ENCODE data around the gene COPB2.

DNA sequence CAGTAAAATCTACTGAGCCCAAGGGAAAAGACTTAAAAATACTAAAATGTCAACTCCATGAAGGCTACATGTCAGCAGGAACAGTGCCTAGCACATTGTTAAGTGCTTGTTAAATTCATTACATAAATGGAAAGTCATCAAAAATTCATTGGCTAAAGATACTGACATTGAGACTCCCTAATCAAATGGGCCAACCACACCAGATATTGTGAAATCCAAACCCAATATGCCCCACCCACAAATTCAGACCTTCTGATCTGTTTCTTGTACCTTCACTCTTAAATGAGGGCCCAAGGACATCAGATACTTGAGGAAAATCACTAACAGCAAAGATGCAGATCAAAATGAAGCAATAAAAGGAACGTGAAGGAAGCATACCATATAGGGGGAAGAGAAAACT lies 24.9 kb downstream of the COPB2 start:
- TF ChIP-seq, protein P1, sequence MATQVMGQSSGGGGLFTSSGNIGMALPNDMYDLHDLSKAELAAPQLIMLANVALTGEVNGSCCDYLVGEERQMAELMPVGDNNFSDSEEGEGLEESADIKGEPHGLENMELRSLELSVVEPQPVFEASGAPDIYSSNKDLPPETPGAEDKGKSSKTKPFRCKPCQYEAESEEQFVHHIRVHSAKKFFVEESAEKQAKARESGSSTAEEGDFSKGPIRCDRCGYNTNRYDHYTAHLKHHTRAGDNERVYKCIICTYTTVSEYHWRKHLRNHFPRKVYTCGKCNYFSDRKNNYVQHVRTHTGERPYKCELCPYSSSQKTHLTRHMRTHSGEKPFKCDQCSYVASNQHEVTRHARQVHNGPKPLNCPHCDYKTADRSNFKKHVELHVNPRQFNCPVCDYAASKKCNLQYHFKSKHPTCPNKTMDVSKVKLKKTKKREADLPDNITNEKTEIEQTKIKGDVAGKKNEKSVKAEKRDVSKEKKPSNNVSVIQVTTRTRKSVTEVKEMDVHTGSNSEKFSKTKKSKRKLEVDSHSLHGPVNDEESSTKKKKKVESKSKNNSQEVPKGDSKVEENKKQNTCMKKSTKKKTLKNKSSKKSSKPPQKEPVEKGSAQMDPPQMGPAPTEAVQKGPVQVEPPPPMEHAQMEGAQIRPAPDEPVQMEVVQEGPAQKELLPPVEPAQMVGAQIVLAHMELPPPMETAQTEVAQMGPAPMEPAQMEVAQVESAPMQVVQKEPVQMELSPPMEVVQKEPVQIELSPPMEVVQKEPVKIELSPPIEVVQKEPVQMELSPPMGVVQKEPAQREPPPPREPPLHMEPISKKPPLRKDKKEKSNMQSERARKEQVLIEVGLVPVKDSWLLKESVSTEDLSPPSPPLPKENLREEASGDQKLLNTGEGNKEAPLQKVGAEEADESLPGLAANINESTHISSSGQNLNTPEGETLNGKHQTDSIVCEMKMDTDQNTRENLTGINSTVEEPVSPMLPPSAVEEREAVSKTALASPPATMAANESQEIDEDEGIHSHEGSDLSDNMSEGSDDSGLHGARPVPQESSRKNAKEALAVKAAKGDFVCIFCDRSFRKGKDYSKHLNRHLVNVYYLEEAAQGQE (IDR thresholded peaks at IDR 0.05; ENCODE audit: low read depth, low read length) = no peak
- no peak for TF ChIP-seq POLR2A (IDR thresholded peaks at IDR 0.05; ENCODE audit: low read depth, low read length)
- TF ChIP-seq, protein P2, sequence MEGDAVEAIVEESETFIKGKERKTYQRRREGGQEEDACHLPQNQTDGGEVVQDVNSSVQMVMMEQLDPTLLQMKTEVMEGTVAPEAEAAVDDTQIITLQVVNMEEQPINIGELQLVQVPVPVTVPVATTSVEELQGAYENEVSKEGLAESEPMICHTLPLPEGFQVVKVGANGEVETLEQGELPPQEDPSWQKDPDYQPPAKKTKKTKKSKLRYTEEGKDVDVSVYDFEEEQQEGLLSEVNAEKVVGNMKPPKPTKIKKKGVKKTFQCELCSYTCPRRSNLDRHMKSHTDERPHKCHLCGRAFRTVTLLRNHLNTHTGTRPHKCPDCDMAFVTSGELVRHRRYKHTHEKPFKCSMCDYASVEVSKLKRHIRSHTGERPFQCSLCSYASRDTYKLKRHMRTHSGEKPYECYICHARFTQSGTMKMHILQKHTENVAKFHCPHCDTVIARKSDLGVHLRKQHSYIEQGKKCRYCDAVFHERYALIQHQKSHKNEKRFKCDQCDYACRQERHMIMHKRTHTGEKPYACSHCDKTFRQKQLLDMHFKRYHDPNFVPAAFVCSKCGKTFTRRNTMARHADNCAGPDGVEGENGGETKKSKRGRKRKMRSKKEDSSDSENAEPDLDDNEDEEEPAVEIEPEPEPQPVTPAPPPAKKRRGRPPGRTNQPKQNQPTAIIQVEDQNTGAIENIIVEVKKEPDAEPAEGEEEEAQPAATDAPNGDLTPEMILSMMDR (IDR thresholded peaks at IDR 0.05 in 2 of 3, conservative IDR thresholded peaks at IDR 0.05 in 1 of 3; ENCODE audit: control insufficient read depth in 2 of 3, extremely low read depth in 1 of 3, insufficient read depth in 1 of 3, low read depth in 3 of 3, low read length in 3 of 3) = no peak
- TF ChIP-seq, protein P3, sequence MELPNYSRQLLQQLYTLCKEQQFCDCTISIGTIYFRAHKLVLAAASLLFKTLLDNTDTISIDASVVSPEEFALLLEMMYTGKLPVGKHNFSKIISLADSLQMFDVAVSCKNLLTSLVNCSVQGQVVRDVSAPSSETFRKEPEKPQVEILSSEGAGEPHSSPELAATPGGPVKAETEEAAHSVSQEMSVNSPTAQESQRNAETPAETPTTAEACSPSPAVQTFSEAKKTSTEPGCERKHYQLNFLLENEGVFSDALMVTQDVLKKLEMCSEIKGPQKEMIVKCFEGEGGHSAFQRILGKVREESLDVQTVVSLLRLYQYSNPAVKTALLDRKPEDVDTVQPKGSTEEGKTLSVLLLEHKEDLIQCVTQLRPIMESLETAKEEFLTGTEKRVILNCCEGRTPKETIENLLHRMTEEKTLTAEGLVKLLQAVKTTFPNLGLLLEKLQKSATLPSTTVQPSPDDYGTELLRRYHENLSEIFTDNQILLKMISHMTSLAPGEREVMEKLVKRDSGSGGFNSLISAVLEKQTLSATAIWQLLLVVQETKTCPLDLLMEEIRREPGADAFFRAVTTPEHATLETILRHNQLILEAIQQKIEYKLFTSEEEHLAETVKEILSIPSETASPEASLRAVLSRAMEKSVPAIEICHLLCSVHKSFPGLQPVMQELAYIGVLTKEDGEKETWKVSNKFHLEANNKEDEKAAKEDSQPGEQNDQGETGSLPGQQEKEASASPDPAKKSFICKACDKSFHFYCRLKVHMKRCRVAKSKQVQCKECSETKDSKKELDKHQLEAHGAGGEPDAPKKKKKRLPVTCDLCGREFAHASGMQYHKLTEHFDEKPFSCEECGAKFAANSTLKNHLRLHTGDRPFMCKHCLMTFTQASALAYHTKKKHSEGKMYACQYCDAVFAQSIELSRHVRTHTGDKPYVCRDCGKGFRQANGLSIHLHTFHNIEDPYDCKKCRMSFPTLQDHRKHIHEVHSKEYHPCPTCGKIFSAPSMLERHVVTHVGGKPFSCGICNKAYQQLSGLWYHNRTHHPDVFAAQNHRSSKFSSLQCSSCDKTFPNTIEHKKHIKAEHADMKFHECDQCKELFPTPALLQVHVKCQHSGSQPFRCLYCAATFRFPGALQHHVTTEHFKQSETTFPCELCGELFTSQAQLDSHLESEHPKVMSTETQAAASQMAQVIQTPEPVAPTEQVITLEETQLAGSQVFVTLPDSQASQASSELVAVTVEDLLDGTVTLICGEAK (IDR thresholded peaks at IDR 0.05; ENCODE audit: borderline replicate concordance) = no peak
- no peak for TF ChIP-seq NFIC (IDR thresholded peaks at IDR 0.05; ENCODE audit: low read depth, low read length)
- TF ChIP-seq KDM1A (IDR thresholded peaks at IDR 0.05; ENCODE audit: borderline replicate concordance) = no peak
- TF ChIP-seq HDAC6 (IDR thresholded peaks at IDR 0.05; ENCODE audit: unreplicated experiment) = no peak
- no peak for TF ChIP-seq FOXK2 (IDR thresholded peaks at IDR 0.05)
- no peak for TF ChIP-seq DPF2 (IDR thresholded peaks at IDR 0.05)
- no peak for TF ChIP-seq YY1 (IDR thresholded peaks at IDR 0.05; ENCODE audit: low read depth, low read length)
- TF ChIP-seq NBN (IDR thresholded peaks at IDR 0.05) = no peak
- no peak for TF ChIP-seq ZNF274 (IDR thresholded peaks at IDR 0.05; ENCODE audit: insufficient read depth, insufficient read length)
- no peak for TF ChIP-seq CREM (IDR thresholded peaks at IDR 0.05; ENCODE audit: low read depth)
- TF ChIP-seq NR2C1 (IDR thresholded peaks at IDR 0.05) = no peak
